SH-SY5Y (cell line): Measurements from ENCODE around the gene PPM1H.

ENCODE experiments used
- GATA2 ChIP-seq: IDR thresholded peaks from 2 replicates; pipeline ENCODE4 v1.6.1; 2011; ENCODE audit warnings: mild to moderate bottlenecking, low read depth, low read length
- GATA3 ChIP-seq: IDR thresholded peaks from 2 replicates; pipeline ENCODE4 v1.6.1; 2011; ENCODE audit warnings: low read depth, mild to moderate bottlenecking, low read length, moderate library complexity

PPM1H gene

DNA sequence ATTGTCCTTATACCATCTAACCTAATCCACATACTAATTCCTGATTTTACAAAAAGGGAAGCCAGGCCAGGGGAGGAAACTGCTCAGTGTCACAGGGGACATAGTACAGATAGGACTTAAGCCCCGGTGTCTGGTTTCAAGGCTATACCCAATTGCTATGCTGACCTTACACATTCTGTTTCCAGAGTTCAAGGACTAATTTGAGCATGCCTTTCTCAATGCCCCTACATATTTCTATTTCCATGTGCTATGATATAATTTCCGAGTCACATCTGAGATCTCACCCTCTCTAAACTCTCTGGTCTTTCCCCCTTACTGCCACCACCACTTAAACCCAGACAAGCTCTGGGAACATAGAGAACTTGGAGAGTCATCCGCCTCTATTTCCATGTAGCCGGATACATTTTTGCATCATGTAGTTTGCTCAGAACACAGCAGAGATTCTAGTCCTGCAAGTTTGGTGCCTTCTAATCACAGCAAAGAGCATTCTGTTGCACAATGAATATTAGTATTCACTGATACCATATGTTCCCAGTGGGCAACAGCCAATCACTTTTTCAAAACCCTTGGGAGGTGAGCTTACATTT, 34.2 kb downstream of the PPM1H start:
- no peak for TF ChIP-seq GATA3
- TF ChIP-seq GATA2 = no peak

DNA sequence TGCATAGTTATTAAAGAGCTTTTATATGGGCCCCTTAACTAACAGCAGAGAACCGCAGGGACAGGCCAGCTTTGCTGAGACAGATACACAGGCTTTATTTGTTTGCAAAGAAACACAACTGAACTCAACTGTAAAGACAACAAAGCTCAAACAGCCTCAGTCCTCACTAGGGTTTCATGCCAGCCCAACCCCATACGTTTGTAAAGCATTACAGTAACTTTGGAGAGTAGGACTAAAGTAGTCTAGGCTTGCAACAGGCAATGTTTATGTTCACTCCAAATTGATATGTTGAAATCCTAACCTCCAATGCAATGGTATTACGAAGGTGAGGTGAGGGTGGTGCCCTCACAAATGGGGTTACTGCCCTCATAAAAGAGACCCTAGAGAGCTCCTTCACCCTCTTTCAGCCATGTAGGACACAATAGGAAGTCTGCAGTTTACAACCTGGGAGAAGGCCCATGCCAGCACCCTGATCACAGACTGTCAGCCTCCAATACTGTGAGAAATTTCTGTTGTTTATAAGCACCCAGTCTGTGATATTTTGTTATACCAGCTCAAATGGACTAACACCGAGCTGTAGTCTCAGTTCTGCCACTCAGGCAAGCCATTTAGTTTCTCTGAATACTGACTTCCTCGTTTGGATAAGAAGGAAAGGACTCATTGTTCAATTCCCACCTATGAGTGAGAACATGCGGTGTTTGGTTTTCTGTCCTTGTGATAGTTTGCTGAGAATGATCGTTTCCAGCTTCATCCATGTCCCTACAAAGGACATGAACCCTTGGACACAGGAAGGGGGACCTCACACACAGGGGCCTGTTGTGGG, 35.2 kb downstream of the PPM1H start:
- TF ChIP-seq GATA3 (no peak), GATA2 (no peak)

DNA sequence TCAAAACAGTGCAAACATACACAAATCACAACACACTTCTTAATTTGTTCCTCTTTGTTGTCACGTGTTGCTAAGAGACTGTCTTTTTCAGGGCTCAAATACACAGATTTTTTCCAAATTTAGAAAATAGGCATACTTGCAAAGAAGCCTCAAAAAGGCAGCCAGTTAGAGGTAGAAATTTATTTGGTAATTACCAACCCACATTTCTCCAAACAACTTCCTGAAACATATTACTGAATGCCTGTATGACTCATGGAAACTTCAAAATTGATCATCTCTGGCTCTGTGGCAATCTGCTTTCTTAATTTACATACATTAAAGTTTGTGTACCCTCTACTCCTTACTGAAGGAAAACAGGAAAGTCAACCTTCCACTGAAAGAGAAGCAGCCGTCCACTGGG, 36.4 kb downstream of the PPM1H start:
- TF ChIP-seq GATA2 (no peak), GATA3 (no peak)

- no peak for TF ChIP-seq GATA2
- TF ChIP-seq GATA3 = no peak
Measured at GRCh38 chr12:62895351-62895877, 39.5 kb downstream of the PPM1H start.

DNA sequence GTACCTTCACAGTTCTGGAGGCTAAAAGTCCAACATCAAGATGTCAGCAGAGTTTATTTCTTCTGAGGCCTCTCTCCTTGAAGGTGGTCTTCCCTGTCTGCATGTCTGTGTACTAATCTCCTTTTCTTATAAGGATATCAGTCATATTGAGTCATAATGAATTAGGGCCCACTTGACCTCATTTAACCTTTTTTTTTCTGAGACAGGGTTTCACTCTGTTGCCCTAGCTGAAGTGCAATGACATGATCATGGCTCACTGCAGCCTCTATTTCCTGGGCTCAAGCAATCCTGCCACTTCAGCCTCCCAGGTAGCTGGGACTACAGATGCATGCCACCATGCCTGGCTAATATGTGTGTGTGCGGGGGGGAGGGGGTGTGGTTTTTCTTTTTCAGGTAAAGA, 41.7 kb downstream of the PPM1H start:
- no peak for TF ChIP-seq GATA3
- TF ChIP-seq GATA2 = no peak

GRCh38 chr12:62891805-62892549, 43.0 kb downstream of the PPM1H start:
- TF ChIP-seq GATA2 (no peak), GATA3 (no peak)

- TF ChIP-seq GATA2 = no peak
- no peak for TF ChIP-seq GATA3
Measured at GRCh38 chr12:62888454-62889110, 46.4 kb downstream of the PPM1H start.

GRCh38 chr12:62886796-62887195, 48.2 kb downstream of the PPM1H start:
- TF ChIP-seq GATA3 (no peak), GATA2 (no peak)

DNA sequence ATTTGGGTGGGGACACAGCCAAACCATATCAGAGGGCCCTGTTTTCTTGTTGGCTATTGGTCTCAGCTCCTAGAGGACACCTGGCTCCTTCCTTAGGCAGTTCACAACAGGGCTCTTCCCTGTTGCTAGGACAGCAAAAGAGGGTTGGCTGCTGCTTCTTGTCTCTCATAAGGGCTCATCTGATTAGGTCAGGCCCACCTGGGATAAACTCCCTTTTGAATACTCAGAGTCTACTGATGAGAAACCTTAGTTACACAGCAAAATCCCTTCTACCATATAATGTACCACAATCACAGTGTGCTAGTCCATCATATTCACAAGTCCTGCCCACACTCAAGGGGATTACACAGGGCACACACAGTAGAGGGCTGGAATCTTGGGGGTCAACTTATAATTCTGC, 49.7 kb downstream of the PPM1H start:
- TF ChIP-seq GATA3 (no peak), GATA2 (no peak)

DNA sequence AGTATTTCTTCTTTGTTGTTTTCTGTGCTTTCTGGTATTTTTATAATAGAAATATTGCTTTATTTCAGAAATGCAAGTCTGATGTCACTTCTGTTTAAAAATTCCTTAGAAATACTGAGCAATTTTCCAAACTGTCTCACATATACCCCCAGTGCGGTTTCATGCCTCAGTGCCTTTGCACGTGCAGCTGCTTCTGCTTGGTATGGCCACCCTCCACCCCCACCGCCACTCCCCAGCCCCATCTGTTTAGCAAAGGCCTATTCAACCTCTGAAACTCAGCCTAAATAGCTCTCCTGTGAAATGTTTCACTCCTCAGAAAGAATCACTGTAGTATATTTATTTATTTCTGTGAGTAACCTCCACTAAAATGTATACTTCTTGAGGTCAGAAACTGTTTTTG, 52.3 kb downstream of the PPM1H start:
- TF ChIP-seq GATA2 (no peak), GATA3 (no peak)

DNA sequence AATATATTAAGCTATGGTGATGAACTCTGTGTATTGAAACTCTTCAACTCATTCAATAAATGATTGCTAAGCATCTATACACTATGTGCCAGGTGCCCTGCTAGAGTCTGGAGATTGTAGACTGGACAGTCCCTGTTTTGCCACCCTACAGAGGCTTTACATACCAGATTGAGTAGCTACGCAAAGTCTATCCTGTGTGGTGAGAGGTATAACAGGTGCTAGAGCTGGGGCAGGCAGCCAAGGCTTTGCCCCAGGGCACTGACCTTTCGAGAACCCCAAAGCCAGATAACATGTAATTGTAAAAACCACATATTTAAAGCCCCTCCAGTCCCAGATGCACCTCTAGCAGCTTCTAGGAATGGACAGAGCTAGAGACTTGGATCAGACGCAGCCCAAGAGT, 52.8 kb downstream of the PPM1H start:
- TF ChIP-seq GATA3 = no peak

DNA sequence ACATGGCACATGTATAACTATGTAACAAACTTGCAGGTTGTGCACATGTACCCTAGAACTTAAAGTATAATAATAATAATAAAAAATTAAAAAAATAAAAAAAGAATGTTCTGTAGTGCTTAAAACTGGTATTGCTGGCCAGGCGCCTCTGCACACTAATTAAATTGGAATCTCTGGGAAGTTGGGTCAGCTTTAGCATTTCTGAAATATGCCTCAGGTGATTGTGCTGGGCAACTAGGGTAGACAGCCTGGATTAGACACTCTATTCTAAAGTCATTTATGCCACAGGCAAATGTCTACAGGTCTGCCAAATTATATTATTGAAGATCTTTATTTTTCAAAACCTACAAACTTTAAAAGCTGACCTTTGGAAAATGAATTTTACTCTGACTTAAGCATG, 55.3 kb downstream of the PPM1H start:
- no peak for TF ChIP-seq GATA3
- no peak for TF ChIP-seq GATA2

GRCh38 chr12:62878211-62878610, 56.7 kb downstream of the PPM1H start:
- TF ChIP-seq GATA2 = no peak
- no peak for TF ChIP-seq GATA3

GRCh38 chr12:62876938-62877548, 57.9 kb downstream of the PPM1H start:
- TF ChIP-seq GATA2 (no peak), GATA3 (no peak)
